KMS-11 (cell line): ENCODE data around the gene TMX1.

Source experiments
- H2AFZ ChIP-seq: fragments of 200-600 bp; sonication (generic); 2 replicates; pipeline ENCODE4 v1.6.1; 2016; ENCODE audit warnings: antibody characterized with exemption, mixed run types, low read depth
- H3K27ac ChIP-seq: fragments of 200-600 bp; sonication (generic); 2 replicates; pipeline ENCODE4 v1.6.1; 2016; ENCODE audit warnings: mild to moderate bottlenecking, mixed run types
- H3K27me3 ChIP-seq: fragments of 200-600 bp; sonication (generic); 2 replicates; pipeline ENCODE4 v1.6.1; 2017; ENCODE audit warnings: mild to moderate bottlenecking, low read depth, mixed run types, moderate library complexity; ENCODE audit not compliant: insufficient read depth
- H3K36me3 ChIP-seq: fragments of 200-600 bp; sonication (generic); 2 replicates; pipeline ENCODE4 v1.6.1; 2017; ENCODE audit warnings: mild to moderate bottlenecking, mixed run types; ENCODE audit not compliant: insufficient read depth
- H3K4me1 ChIP-seq: fragments of 200-600 bp; sonication (generic); 2 replicates; pipeline ENCODE4 v1.6.1; 2016; ENCODE audit warnings: mild to moderate bottlenecking, low read depth, mixed run types; ENCODE audit not compliant: poor library complexity, severe bottlenecking
- H3K4me2 ChIP-seq: fragments of 200-600 bp; sonication (generic); 2 replicates; pipeline ENCODE4 v1.7.0; 2016; ENCODE audit warnings: mild to moderate bottlenecking, mixed run types
- H3K4me3 ChIP-seq: fragments of 200-600 bp; sonication (generic); IDR thresholded peaks from 2 replicates; pipeline ENCODE4 v1.6.1; 2017; ENCODE audit warnings: low read depth, low read length, mixed read lengths; ENCODE audit not compliant: insufficient read depth
- H3K79me2 ChIP-seq: fragments of 200-600 bp; sonication (generic); 2 replicates; pipeline ENCODE4 v1.6.1; 2016; ENCODE audit warnings: low read depth, mixed run types; ENCODE audit not compliant: insufficient read depth
- H3K9ac ChIP-seq: fragments of 200-600 bp; sonication (generic); 2 replicates; pipeline ENCODE4 v1.6.1; 2016; ENCODE audit warnings: mild to moderate bottlenecking, mixed run types
- H4K20me1 ChIP-seq: fragments of 200-600 bp; sonication (generic); 2 replicates; pipeline ENCODE4 v1.6.1; 2016; ENCODE audit warnings: mild to moderate bottlenecking, mixed run types; ENCODE audit not compliant: insufficient read depth
- TF ChIP-seq, protein P1 (sequence below): fragments of 200-600 bp; sonication (generic); conservative IDR thresholded peaks from 2 replicates; pipeline ENCODE4 v1.6.1; 2017; ENCODE audit warnings: low read depth, mild to moderate bottlenecking, antibody characterized with exemption, low read length, moderate library complexity, mixed read lengths

TMX1 gene, protein sequence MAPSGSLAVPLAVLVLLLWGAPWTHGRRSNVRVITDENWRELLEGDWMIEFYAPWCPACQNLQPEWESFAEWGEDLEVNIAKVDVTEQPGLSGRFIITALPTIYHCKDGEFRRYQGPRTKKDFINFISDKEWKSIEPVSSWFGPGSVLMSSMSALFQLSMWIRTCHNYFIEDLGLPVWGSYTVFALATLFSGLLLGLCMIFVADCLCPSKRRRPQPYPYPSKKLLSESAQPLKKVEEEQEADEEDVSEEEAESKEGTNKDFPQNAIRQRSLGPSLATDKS

DNA sequence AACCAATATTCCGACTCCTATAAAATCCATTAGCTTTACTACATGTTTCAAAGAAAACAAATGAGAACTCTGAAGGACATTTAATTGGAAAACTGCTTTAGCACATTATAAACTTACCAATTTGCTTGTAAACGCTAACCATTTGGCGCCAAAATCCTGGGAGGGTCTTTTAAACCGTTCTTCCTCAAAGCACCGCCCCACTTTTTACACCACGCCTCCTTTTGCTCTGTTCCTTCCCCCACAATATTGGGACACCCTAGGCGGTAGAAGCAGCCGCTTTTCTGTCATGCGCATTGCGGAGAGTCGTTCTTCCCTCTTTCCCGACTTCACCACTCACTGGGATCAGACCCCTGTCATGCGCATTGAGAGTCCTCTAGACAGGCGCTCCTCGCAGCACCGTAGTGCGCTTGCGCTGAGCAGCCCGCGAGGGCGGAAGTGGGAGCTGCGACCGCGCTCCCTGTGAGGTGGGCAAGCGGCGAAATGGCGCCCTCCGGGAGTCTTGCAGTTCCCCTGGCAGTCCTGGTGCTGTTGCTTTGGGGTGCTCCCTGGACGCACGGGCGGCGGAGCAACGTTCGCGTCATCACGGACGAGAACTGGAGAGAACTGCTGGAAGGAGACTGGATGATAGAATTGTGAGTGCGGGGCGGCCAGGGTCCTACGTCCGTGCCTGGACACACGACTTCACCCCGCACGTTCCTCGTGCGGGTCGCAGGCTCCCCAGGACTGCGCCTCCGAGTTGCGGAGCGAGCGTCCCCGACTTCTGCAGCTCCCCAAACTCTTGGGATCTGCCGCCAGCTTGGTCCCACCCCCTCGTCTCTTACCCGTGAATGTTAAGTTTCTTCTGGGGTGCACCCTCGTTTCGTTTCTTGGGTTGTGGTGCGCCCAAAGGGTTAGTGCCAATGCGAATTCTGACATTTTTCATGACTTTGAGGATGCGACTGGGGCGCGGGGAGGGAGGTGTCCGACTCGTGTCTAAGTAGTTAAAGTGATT, at the start of gene TMX1:
Gene TMX1 (plus strand): TSS at position 435 of the 991 bp plus-strand sequence. CDS start 46 bp downstream, at position 481.
- Histone ChIP-seq H3K4me1 (peaks cover 35% of the 10 kb centered on the region), H3K79me2 (peaks cover 52% of the 10 kb centered on the region), H4K20me1 (no peaks in the 10 kb centered on the region), H3K4me2 (peak within 1 kb of the TSS; percentile 84), H3K27me3 (no peaks in the 10 kb centered on the region), H3K36me3 (no peaks in the 10 kb centered on the region), H3K27ac (peak within 1 kb of the TSS; percentile 67), H3K4me3 (no peak within 1 kb of the TSS), H3K9ac (peak within 1 kb of the TSS; percentile 82), H2AFZ (peak within 1 kb of the TSS; percentile 82)
- TF ChIP-seq, protein P1, sequence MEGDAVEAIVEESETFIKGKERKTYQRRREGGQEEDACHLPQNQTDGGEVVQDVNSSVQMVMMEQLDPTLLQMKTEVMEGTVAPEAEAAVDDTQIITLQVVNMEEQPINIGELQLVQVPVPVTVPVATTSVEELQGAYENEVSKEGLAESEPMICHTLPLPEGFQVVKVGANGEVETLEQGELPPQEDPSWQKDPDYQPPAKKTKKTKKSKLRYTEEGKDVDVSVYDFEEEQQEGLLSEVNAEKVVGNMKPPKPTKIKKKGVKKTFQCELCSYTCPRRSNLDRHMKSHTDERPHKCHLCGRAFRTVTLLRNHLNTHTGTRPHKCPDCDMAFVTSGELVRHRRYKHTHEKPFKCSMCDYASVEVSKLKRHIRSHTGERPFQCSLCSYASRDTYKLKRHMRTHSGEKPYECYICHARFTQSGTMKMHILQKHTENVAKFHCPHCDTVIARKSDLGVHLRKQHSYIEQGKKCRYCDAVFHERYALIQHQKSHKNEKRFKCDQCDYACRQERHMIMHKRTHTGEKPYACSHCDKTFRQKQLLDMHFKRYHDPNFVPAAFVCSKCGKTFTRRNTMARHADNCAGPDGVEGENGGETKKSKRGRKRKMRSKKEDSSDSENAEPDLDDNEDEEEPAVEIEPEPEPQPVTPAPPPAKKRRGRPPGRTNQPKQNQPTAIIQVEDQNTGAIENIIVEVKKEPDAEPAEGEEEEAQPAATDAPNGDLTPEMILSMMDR = no peak

DNA sequence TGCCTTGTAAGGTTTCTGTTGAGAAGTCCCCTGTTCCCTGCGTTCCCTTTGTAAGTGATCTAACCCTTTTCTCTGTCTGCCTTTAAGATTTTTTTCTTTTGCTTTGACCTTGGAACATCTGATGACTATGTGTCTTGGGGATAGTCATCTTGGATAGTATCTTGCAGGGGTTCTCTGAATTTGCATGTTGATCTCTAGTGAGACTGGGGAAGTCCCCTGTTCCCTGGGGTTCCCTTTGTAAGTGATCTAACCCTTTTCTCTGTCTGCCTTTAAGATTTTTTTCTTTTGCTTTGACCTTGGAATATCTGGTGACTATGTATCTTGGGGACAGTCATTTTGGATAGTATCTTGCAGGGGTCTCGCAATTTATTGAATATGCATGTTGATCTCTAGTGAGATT, 38.2 kb upstream of the TMX1 start:
- Histone ChIP-seq H3K4me1 (no peaks in the 10 kb centered on the region), H3K27me3 (no peaks in the 10 kb centered on the region), H3K79me2 (no peaks in the 10 kb centered on the region), H3K4me2 (no peak overlapping the region), H3K36me3 (no peaks in the 10 kb centered on the region), H2AFZ (no peak overlapping the region), H3K4me3 (no peak overlapping the region), H4K20me1 (no peaks in the 10 kb centered on the region), H3K27ac (no peak overlapping the region), H3K9ac (no peak overlapping the region)
- TF ChIP-seq, protein P1 = no peak

DNA sequence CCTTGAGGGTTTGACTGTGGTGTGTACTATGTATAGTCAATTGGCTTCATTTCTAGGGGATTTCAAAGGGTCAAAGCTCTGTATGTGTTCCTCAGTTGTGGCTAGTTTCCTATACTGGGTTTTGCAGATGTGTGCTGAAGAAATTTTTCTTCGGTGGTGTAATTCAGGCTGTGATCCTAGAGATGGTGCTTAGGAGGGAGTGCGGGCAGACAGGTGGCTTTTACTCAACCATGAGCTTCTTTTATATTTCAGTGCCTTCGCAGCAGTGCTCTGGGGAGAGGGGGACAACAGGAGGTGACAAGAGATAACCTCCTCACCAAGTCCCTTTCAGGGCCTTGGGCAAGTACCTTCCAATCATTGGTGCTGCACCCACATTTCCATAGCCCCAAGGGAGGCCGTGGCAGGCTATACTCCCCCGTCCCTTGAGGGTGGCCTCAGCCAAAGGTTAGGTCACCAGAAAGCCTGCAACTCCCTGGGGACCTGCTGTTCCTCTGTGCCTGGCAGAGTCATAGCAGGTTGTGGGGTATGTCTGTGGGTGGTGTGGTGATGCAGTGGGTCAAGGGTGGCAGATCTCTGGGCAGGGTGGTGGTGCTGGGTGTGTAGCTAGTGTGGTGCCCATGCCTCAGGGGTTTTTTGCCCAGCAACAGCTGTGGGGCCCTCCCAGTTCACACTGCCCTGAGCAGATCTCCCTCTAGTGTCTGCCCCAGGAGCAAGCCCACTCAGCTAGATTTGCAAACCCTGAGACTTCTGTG, 37.0 kb upstream of the TMX1 start:
- no peak overlapping the region for H3K27ac ChIP-seq
- H2AFZ ChIP-seq = no peak overlapping the region
- no peaks in the 10 kb centered on the region for H3K79me2 ChIP-seq
- TF ChIP-seq, protein P1 = no peak
- H3K27me3 ChIP-seq = no peaks in the 10 kb centered on the region
- H3K9ac ChIP-seq = no peak overlapping the region
- H3K36me3 ChIP-seq = no peaks in the 10 kb centered on the region
- no peaks in the 10 kb centered on the region for H3K4me1 ChIP-seq
- no peak overlapping the region for H3K4me3 ChIP-seq
- H4K20me1 ChIP-seq = no peaks in the 10 kb centered on the region
- H3K4me2 ChIP-seq = no peak overlapping the region

DNA sequence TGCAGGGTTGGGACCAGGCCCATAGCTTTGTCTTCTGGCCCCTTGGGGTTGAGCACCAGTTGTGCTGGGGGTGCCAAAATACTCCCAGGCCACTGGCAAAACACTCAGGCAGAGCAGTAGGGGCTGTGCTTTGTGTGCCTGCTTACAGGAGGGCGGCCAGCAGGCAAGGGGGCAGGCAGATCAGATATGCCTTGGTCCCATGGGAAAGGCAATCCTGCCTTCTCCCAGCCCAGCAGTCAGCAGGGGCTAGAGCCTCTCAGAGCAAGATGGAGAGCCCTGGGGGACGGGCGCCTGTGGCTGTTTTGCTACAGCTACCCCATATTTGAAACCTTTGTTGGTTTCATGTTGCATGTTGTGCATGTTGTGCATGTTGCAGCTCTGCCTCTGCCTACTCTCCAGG, 36.2 kb upstream of the TMX1 start:
- H3K4me3 ChIP-seq = no peak overlapping the region
- H3K36me3 ChIP-seq = no peaks in the 10 kb centered on the region
- H2AFZ ChIP-seq = no peak overlapping the region
- no peaks in the 10 kb centered on the region for H3K4me1 ChIP-seq
- H4K20me1 ChIP-seq = no peaks in the 10 kb centered on the region
- H3K27me3 ChIP-seq = no peaks in the 10 kb centered on the region
- no peak overlapping the region for H3K4me2 ChIP-seq
- TF ChIP-seq, protein P1 = no peak
- no peak overlapping the region for H3K9ac ChIP-seq
- H3K27ac ChIP-seq = no peak overlapping the region
- no peaks in the 10 kb centered on the region for H3K79me2 ChIP-seq
